H1 (cell line): ENCODE results near the gene YWHAB. TPM values are rescaled to one million over a fixed set of nuclear protein-coding genes. Genes with fewer than 3 reads are reported as not detected.

Source experiments
- CTCF ChIA-PET: fragments of 300-600 bp; sonication (Branson Sonifier 250); formaldehyde crosslinking; loops from one replicate; lab custom pipeline; 2021; ENCODE audit not compliant: partially characterized antibody; lab: Charles Lee
- POLR2A ChIA-PET: fragments of 300-600 bp; sonication (Branson Sonifier 250); formaldehyde crosslinking; loops from one replicate; lab custom pipeline; 2021; ENCODE audit warnings: inconsistent platforms; ENCODE audit not compliant: partially characterized antibody; lab: Charles Lee
- DNase-seq, 2 experiments: peaks; one replicate each; pipeline versions ENCODE4 v3.0.0 to v3.0.0-alpha.2; 2010 to 2022; ENCODE audit warnings: low spot score in 2 of 2, low read depth in 1 of 2, mixed read lengths in 1 of 2
- FAIRE-seq: peaks from 2 replicates; lab custom pipeline; 2011; peaks lifted over from hg19 to GRCh38; lab: Jason Lieb, UNC
- H2AFZ ChIP-seq: 2 replicates; pipeline ENCODE4 v1.8.1; 2012; ENCODE audit warnings: low read length, inconsistent platforms
- H2AK5ac ChIP-seq: 2 replicates; pipeline ENCODE4 v1.6.1; 2013; ENCODE audit warnings: low read depth, low read length
- H2BK120ac ChIP-seq: replicated peaks from 2 replicates; pipeline ENCODE3; 2013; ENCODE audit warnings: low read depth, low read length, inconsistent platforms
- H2BK12ac ChIP-seq: 2 replicates; pipeline ENCODE4 v1.6.1; 2013; ENCODE audit warnings: low read depth, low read length
- H2BK15ac ChIP-seq: 2 replicates; pipeline ENCODE4 v1.6.1; 2013; ENCODE audit warnings: low read length
- H2BK20ac ChIP-seq: 2 replicates; pipeline ENCODE4 v1.6.1; 2013; ENCODE audit warnings: low read length
- H2BK5ac ChIP-seq: 2 replicates; pipeline ENCODE4 v1.6.1; 2013; ENCODE audit warnings: low read depth, low read length
- H3K14ac ChIP-seq: 2 replicates; pipeline ENCODE4 v1.6.1; 2013; ENCODE audit warnings: inconsistent platforms; ENCODE audit not compliant: insufficient read length
- H3K18ac ChIP-seq: 2 replicates; pipeline ENCODE4 v1.6.1; 2013; ENCODE audit warnings: low read length; ENCODE audit errors: extremely low read depth
- H3K23ac ChIP-seq: 2 replicates; pipeline ENCODE4 v1.6.1; 2013; ENCODE audit warnings: inconsistent platforms; ENCODE audit not compliant: insufficient read length
- H3K23me2 ChIP-seq: 2 replicates; pipeline ENCODE4 v1.6.1; 2013; ENCODE audit warnings: low read depth, low read length
- H3K27ac ChIP-seq: 2 replicates; pipeline ENCODE4 v1.6.1; 2011; ENCODE audit warnings: low read depth, low read length, inconsistent platforms
- H3K27me3 ChIP-seq, 4 experiments: replicated peaks in 1 of 4; 1 replicate in 1 of 4; 2 replicates in 3 of 4; pipeline versions ENCODE4 v1.6.1 to v1.8.1; 2011 to 2013; ENCODE audit warnings: low read length in 3 of 4, mild to moderate bottlenecking in 3 of 4, inconsistent platforms in 2 of 4, mixed read lengths in 2 of 4, moderate library complexity in 1 of 4; ENCODE audit not compliant: control insufficient read depth in 3 of 4, insufficient read depth in 3 of 4; ENCODE audit errors: extremely low read depth in 1 of 4
- H3K36me3 ChIP-seq, 4 experiments: 2 replicates each; pipeline versions ENCODE4 v1.6.1 to v1.8.1; 2011 to 2013; ENCODE audit warnings: mild to moderate bottlenecking in 4 of 4, low read length in 3 of 4, moderate library complexity in 2 of 4, control low read depth in 1 of 4, inconsistent platforms in 1 of 4; ENCODE audit not compliant: insufficient read depth in 4 of 4, control insufficient read depth in 2 of 4
- H3K4ac ChIP-seq: replicated peaks from 2 replicates; pipeline ENCODE3; 2013; ENCODE audit warnings: low read length, low read depth, mixed read lengths, inconsistent platforms; ENCODE audit not compliant: insufficient read length
- H3K4me1 ChIP-seq, 4 experiments: replicated peaks in 1 of 4; 1 replicate in 1 of 4; 2 replicates in 3 of 4; pipeline versions ENCODE4 v1.6.1 to v1.8.1; 2011 to 2013; ENCODE audit warnings: low read length in 3 of 4, inconsistent platforms in 2 of 4, mixed read lengths in 1 of 4; ENCODE audit not compliant: insufficient read depth in 4 of 4, control insufficient read depth in 3 of 4
- H3K4me2 ChIP-seq, 2 experiments: 2 replicates each; pipeline versions ENCODE4 v1.6.1 to v1.8.1; 2011 to 2013; ENCODE audit warnings: low read depth in 2 of 2, low read length in 2 of 2, control low read depth in 1 of 2, inconsistent platforms in 1 of 2, mild to moderate bottlenecking in 1 of 2; ENCODE audit not compliant: insufficient read depth in 1 of 2
- H3K4me3 ChIP-seq, 4 experiments: fragments of 200-600, 300-600 bp in 1 of 4; sonication (generic), shearing (Covaris generic), sonication (Bioruptor Twin) in 1 of 4; 2 replicates each; pipeline versions ENCODE4 v1.5.1 to v1.8.1; 2011 to 2016; ENCODE audit warnings: low read length in 4 of 4, low read depth in 3 of 4, control low read depth in 2 of 4, inconsistent platforms in 2 of 4, mild to moderate bottlenecking in 2 of 4, mixed read lengths in 1 of 4, moderate library complexity in 1 of 4; ENCODE audit not compliant: insufficient read depth in 2 of 4; ENCODE audit errors: extremely low read depth in 1 of 4
- H3K56ac ChIP-seq: replicated peaks from 2 replicates; pipeline ENCODE3; 2013; ENCODE audit warnings: low read depth, mild to moderate bottlenecking, mixed read lengths, low read length, inconsistent platforms; ENCODE audit not compliant: insufficient read length
- H3K79me1 ChIP-seq: 2 replicates; pipeline ENCODE4 v1.6.1; 2013; ENCODE audit warnings: low read depth, low read length, control low read depth
- H3K79me2 ChIP-seq, 2 experiments: 2 replicates each; pipeline versions ENCODE4 v1.6.1 to v1.8.1; 2012 to 2013; ENCODE audit warnings: low read length in 2 of 2, mild to moderate bottlenecking in 2 of 2, inconsistent platforms in 1 of 2; ENCODE audit not compliant: insufficient read depth in 2 of 2, control insufficient read depth in 1 of 2
- H3K9ac ChIP-seq, 4 experiments: replicated peaks in 1 of 4; 1 replicate in 1 of 4; 2 replicates in 3 of 4; pipeline versions ENCODE4 v1.6.1 to v1.8.1; 2011 to 2013; ENCODE audit warnings: low read depth in 3 of 4, low read length in 3 of 4, control low read depth in 2 of 4, mild to moderate bottlenecking in 2 of 4, moderate library complexity in 2 of 4, inconsistent platforms in 1 of 4; ENCODE audit errors: extremely low read depth in 1 of 4
- H3K9me3 ChIP-seq, 2 experiments: 2 replicates each; pipeline versions ENCODE4 v1.6.1 to v1.8.1; 2012 to 2013; ENCODE audit warnings: mild to moderate bottlenecking in 2 of 2, moderate library complexity in 2 of 2, control low read depth in 1 of 2, inconsistent platforms in 1 of 2, low read depth in 1 of 2, low read length in 1 of 2, mixed read lengths in 1 of 2; ENCODE audit not compliant: insufficient read depth in 2 of 2
- H4K20me1 ChIP-seq, 2 experiments: replicated peaks in 1 of 2; 2 replicates each; pipeline versions ENCODE3 to v1.8.1; 2011 to 2013; ENCODE audit warnings: inconsistent platforms in 2 of 2, low read length in 2 of 2, mild to moderate bottlenecking in 1 of 2; ENCODE audit not compliant: insufficient read depth in 2 of 2, control insufficient read depth in 1 of 2
- H4K5ac ChIP-seq: 2 replicates; pipeline ENCODE4 v1.6.1; 2013; ENCODE audit warnings: low read length, low read depth, mixed read lengths, inconsistent platforms; ENCODE audit not compliant: insufficient read length
- H4K8ac ChIP-seq: 2 replicates; pipeline ENCODE4 v1.8.0; 2013; ENCODE audit warnings: mild to moderate bottlenecking, moderate library complexity, low read length, inconsistent platforms; ENCODE audit not compliant: insufficient read depth; ENCODE audit errors: extremely low read depth
- H4K91ac ChIP-seq: replicated peaks from 2 replicates; pipeline ENCODE3; 2013; ENCODE audit warnings: low read length, mixed read lengths, inconsistent platforms; ENCODE audit not compliant: insufficient read length
- CTBP2 ChIP-seq: IDR thresholded peaks from 2 replicates; pipeline ENCODE4 v1.7.0; 2011; ENCODE audit warnings: borderline replicate concordance, mild to moderate bottlenecking, moderate library complexity, mixed read lengths, low read length; ENCODE audit not compliant: insufficient read depth, insufficient read length
- HDAC6 ChIP-seq: IDR thresholded peaks from one replicate; pipeline ENCODE4 v1.7.1; 2012; ENCODE audit warnings: low read depth, mild to moderate bottlenecking, inconsistent platforms, low read length, moderate library complexity
- WGBS, 2 experiments: shearing (Covaris generic) in 1 of 2; methylation state at CpG; one replicate each; pipeline versions ENCODE4 v1.1.6 to v1.1.7; 2013 to 2015; ENCODE audit warnings: low lambda C conversion rate in 2 of 2, mixed read lengths in 2 of 2, inconsistent platforms in 1 of 2, low coverage in 1 of 2, missing lambda C conversion rate in 1 of 2; ENCODE audit not compliant: insufficient replicate concordance in 2 of 2, insufficient coverage in 1 of 2, insufficient read length in 1 of 2; ENCODE audit errors: extremely low coverage in 1 of 2, missing lambda C conversion rate in 1 of 2; 5-methylcytosine and 5-hydroxymethylcytosine counted together
- polyA plus RNA-seq, 7 experiments: library from polyadenylated mRNA; depleted of rRNA in 3 of 7; stranded (reverse) in 5 of 7; unstranded in 2 of 7; fragments of >200 nt in 5 of 7; fragments of 200-250 nt in 2 of 7; gene quantifications; 1 replicate in 5 of 7; 2 replicates in 1 of 7; 4 replicates in 1 of 7; pipeline versions ENCODE4 v1.2.1 to v1.2.3, GENCODE V29; 2011 to 2013; ENCODE audit warnings: missing spikeins in 2 of 7, mixed read lengths in 2 of 7
- total RNA-seq: library from RNA; stranded (reverse); fragmentation: NEBNext Ultra II Directional; extraction: Animal tissue kit (Norgen Biotek cat#: 25700); gene quantifications from 2 replicates; pipeline ENCODE4 v1.2.1, GENCODE V29; 2021

YWHAB gene
- total and polyA plus RNA-seq, 2 of the 8 experiments (the other 6 are each of a cell fraction or from before 2014, with no cell fraction given): 72.9 to 256 TPM

- H3K27ac ChIP-seq: no peak overlapping the region
- no peak overlapping the region for H3K14ac ChIP-seq
- peak overlapping the region in 1 of 4 experiments; percentile 37; a peak in 1 of 7 replicates for H3K9ac ChIP-seq
- no peaks in the 10 kb centered on the region for H3K27me3 ChIP-seq
- peak overlapping the region; percentile 84 to 90; a peak in 3 of 4 replicates for H3K4me2 ChIP-seq
- DNase-seq (no peak), FAIRE-seq (no peak)
- H3K23me2 ChIP-seq: peaks cover 8% of the 10 kb centered on the region
- H4K8ac ChIP-seq: no peak overlapping the region
- no peak overlapping the region for H2BK20ac ChIP-seq
- H3K79me2 ChIP-seq: peaks cover 41 to 67% of the 10 kb centered on the region in 2 experiments
- H3K4ac ChIP-seq: no peak overlapping the region
- TF ChIP-seq HDAC6 (no peak), CTBP2 (no peak)
- H4K20me1 ChIP-seq: peaks cover 18 to 22% of the 10 kb centered on the region in 2 experiments
- POLR2A ChIA-PET: interaction anchor here (0.6 to 2.1 kb wide), 6 partner anchors 13 to 25 kb away, joined by 3 to 11 read pairs (median 3); no protein-coding TSS in a partner anchor
- no peak overlapping the region for H3K23ac ChIP-seq
- peak overlapping the region in 2 of 4 experiments; percentile 92 to 96; a peak in 3 of 8 replicates for H3K4me3 ChIP-seq
- no peak overlapping the region for H2AFZ ChIP-seq
- H3K56ac ChIP-seq: no peak overlapping the region
- H3K18ac ChIP-seq: no peak overlapping the region
- no peak overlapping the region for H2BK15ac ChIP-seq
- H2BK120ac ChIP-seq: no peak overlapping the region
- CTCF ChIA-PET: interaction anchor here (0.7 to 1.5 kb wide), 5 partner anchors 15 to 231 kb away, joined by 3 to 4 read pairs (median 3); no protein-coding TSS in a partner anchor
- peaks cover 2% of the 10 kb centered on the region; the same call in 1 of the 2 replicates for H3K79me1 ChIP-seq
- no peaks in the 10 kb centered on the region for H3K9me3 ChIP-seq
- no peak overlapping the region for H4K91ac ChIP-seq
- 84% methylated on average over 4 of the region's 4 CpGs; no CpG with 5 or more reads in 1 of the 2 experiments for WGBS, 2 experiments
- no peak overlapping the region for H2BK5ac ChIP-seq
- no peak overlapping the region for H4K5ac ChIP-seq
- no peak overlapping the region for H2AK5ac ChIP-seq
- peaks cover 0 to 9% (median 7%) of the 10 kb centered on the region in 4 experiments; a peak in 5 of 7 replicates for H3K4me1 ChIP-seq
- H3K36me3 ChIP-seq: peaks cover 0 to 13% (median 0%) of the 10 kb centered on the region in 4 experiments; a peak in 1 of 8 replicates
- H2BK12ac ChIP-seq: no peak overlapping the region
Observed at GRCh38 chr20:44887466-44887865, 2.0 kb downstream of the YWHAB start.
